HG03469 (cell line): ENCODE data around the gene REPIN1.

Experiments used
- ATAC-seq: cut with Tn5 transposase; IDR thresholded peaks from one replicate; pipeline ENCODE4 v1.9.1; 2021; ENCODE audit warnings: mild to moderate bottlenecking, moderate library complexity, moderate number of reproducible peaks; ENCODE audit not compliant: unreplicated experiment

REPIN1 gene

DNA sequence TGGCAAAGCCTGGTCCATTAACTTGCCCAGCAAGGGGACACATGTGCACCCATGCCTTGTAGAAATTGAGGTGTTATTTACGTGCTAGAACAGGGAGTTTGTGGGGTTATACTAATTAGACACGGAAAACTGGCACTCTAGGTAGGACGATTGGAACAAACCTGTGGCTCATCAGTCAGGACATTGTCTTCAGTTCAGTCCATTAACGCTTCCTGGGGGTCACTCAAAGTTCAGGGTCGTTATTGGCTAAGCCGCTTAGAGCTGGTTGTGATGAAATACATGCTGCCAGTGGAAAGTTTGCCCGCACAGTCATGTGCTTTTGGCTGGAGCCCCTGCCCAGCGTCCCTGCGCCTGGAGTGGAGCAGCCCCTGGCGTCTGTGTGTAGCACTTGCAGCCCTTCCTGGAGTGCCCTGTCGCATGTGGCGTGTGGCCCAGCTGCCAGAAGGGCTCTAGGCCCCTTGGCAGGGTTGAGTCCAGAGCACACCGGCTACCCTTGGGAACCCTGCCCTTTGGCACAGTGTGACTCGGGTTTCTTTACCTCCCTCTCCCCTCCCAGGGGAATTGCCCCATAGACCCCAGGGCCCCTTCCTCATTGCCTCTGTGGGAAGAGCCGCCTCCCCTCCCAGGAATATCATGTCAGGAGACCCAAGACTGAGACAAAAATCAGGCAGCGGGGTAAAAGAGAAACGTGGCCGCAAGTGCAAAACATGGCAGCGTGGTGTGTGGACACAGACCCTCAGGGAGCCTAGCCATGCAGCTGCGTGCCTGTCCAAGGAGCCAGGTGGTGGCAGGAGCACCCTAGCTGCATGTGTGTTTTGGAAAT lies 20.3 kb downstream of the REPIN1 start:
- ATAC-seq, result no peak

DNA sequence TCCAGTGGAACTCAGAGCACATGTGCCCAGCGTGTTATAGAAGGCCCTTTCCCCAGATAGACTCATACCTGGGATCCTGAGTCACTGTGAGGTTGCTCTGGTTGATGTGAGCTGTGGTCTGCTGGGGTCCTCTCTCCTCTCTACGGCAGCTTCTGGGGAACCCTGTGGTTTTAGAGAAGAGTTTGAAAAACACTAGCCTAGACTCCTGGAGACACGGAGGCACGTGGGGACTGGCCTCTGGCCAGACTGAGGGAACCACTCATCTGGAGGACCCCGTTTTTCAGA lies 20.9 kb downstream of the REPIN1 start:
- ATAC-seq, result no peak

DNA sequence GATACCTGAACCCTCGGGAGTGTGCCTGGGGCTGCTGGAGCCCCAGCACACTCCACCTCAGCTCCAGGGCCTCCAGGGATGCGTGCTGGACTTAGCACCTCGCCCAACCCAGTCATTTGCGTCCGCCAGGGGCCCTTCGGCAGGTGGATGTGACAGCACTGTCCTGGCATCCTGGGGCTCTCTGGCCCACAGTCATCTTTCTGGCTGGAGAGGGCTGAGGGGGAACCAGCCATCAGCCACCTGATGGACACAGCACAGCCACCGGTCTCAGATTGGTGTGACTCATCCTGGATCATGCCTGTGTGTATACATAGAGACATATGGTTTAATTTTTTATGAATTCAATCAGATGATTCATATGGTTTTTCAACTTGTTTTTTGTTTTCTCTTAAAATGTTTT lies 21.6 kb downstream of the REPIN1 start:
- no peak for ATAC-seq

DNA sequence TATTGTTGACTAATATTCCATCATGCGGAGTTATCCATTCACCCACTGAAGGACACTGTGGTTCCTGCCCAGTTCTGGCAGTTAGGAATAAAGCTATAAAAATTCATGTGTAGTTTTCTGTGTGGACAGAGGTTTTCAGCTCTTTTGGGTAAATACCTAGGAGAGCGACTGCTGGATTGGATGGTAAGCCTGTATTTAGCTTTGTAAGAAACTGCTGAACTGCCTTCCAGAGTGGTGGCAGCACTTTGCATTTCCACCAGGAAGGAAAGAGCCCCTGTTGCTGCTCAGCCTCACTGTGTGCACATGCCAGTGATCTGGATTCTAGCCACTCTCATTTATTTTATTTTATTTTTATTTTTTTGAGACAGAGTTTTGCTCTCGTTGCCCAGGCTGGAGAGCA lies 24.7 kb downstream of the REPIN1 start:
- no peak for ATAC-seq

DNA sequence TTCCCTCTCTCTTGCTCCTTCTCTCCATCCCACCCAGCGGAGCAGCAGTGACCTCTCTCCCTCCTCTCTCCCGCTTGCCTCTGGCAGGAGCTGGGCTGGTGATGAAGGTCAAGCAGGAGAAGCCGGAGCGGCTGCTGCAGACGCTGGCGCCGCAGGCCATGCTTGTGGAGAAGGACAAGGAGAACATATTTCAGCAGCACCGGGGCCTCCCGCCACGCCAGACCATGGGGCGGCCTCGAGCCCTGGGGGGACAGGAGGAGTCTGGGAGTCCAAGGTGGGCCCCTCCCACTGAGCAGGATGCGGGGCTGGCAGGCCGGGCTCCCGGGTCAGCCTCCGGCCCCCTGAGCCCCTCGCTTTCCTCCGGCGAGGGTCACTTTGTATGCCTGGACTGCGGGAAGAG lies 27.8 kb downstream of the REPIN1 start:
- no peak for ATAC-seq

DNA sequence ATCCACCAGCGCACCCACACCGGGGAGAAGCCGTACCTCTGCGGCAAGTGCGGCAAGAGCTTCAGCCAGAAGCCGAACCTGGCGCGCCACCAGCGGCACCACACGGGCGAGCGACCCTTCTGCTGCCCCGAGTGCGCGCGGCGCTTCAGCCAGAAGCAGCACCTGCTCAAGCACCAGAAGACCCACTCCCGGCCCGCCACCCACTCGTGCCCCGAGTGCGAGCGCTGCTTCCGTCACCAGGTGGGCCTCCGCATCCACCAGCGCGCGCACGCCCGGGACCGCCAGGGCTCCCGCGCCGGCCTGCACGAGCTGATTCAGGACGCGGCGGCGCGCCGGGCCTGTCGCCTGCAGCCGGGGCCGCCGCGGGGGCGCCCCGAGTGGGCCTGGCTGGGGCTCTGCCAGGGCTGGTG lies 28.2 kb downstream of the REPIN1 start:
- no peak for ATAC-seq

DNA sequence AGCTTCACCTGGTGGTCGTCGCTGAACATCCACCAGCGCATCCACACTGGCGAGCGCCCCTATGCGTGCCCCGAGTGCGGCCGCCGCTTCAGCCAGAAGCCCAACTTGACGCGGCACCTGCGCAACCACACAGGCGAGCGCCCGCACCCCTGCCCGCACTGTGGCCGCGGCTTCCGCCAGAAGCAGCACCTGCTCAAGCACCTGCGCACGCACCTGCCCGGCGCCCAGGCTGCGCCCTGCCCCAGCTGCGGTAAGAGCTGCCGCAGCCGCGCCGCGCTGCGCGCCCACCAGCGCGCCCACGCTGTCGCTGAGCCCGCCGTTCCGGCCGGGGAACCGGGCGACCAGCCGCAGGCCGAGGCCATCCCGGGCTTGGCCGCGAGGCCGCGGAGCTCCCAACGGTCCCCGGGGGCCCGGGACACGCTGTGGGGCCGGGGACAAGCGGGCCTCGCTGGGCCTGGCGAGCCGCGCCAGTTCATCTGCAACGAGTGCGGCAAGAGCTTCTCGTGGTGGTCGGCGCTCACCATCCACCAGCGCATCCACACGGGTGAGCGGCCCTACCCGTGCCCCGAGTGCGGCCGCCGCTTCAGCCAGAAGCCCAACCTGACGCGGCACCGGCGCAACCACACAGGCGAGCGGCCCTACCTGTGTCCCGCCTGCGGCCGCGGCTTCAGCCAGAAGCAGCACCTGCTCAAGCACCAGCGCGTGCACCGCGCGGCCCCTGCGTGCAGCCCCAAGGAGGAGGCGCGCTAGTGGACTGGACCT lies 28.9 kb downstream of the REPIN1 start:
- no peak for ATAC-seq

DNA sequence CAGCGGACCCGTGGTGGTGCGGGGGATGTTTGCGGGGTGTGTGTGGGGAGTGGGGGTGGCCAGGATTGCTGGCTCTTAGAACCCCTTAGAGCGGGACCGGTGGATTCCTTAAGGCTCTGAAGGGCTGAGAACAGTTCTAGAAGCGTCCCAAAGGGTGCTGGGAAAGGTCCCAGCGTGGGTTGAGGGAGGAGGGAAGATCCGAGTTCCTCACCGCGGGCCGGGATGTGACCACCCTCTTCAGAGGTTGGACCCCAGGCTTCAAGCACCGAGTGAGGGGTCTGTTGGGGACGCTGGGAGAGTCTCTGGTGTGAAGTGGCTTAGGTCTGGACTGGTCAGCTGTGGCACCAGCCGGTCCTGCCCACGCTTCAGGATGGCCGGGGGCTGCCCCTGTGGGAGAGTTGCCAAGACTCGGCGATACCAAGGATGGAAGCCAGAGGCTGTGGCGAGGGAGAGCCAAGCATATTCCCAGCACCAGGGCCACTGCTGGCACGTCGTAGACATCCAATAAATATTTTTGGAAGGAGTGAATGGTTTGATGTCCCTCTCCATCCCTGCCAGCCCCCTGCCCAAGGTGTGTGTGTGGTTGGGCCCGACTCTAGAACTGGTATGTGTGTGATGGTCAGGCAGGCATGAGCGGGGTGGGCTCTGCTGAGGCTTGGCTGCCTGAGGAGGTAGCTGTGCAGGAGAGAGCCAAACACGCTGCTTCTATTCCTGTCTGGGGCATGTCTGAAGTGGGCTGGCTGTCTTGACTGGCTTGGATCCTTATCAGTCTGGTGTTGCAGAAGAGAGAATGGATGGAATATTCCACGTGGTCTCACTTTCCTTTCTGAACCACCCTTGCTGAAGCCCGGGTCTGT lies 29.7 kb downstream of the REPIN1 start:
- ATAC-seq, result no peak

DNA sequence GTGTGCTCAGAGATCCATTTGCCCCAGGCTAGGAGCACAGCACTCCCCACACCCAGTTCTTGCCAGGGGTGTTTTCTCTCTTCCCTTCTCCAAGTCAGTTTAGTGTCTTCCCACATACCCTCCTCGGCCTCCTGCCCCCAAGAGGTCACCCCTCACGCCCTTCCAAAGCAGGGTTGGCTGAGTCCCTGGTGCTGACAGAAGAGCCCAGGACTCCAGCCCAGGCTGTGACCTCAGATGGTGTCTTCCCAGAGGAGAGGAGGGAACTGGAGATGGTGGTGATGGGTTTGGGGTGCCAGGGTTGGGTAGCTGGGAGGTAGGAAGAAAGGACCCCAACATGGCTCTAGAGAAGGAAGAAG lies 30.3 kb downstream of the REPIN1 start:
- ATAC-seq, result no peak

DNA sequence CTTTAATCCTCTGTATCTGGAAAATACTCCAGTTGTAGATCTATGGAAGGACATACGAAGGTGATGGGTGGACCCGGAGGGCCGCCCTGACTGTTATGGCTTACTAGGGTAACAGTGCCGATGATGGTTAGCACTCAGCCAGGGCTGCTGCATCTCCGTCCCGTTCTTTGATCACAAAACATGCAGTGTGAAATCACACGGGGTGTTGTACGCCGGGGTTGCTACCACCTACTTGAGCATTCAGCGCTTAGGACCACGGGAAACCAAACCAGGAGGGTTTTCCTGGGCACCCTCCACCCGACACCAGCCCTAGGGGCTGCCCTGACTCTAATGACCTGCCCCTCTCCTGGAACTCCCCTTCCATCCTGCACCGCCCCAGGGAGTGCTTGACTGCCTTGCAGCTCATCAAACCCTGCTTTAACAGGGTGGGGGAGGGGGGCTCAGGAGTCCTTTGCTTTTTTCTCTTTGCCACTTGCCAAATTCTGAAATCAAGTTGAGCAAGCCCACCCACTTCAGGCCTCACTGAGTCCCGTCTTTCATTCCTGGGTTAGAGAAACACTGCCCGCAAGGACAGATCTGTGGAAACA lies 30.9 kb downstream of the REPIN1 start:
- no peak for ATAC-seq

DNA sequence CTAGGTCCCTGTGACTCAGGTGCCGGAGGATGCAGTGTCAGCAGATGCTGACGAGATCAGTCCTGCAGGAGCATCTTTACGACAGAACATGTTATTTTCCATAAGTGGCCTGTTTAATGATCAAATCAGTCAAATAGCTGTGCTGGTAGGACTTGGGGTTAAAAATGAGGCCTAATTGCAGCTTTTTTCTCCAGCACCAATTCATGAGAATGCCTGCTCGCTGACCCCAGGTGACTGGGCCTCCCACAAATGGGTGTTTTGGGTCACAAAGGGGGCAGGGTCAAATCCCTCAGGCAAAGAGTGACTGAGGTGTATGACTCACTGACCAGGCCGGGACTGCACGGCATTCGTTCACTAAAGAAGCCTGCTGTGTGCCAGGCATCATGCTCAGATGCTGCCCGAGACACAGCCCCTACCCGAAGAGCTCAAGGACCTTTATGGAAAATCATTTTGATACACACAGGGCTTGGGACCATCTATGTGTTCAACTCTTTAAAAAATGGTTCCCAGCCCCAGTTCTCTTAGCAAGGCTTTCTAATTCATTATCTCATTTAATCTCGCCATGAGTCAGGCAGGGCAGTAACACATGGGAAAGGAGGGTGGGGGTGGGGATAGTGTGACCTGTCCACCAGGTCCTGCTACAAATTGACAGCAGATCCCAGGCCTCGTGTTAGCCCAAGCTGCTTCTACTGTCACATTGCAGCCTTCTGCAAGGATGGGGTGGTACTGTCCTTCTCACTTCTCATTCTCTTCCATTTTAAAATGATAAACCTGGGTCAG lies 31.6 kb downstream of the REPIN1 start:
- no peak for ATAC-seq

DNA sequence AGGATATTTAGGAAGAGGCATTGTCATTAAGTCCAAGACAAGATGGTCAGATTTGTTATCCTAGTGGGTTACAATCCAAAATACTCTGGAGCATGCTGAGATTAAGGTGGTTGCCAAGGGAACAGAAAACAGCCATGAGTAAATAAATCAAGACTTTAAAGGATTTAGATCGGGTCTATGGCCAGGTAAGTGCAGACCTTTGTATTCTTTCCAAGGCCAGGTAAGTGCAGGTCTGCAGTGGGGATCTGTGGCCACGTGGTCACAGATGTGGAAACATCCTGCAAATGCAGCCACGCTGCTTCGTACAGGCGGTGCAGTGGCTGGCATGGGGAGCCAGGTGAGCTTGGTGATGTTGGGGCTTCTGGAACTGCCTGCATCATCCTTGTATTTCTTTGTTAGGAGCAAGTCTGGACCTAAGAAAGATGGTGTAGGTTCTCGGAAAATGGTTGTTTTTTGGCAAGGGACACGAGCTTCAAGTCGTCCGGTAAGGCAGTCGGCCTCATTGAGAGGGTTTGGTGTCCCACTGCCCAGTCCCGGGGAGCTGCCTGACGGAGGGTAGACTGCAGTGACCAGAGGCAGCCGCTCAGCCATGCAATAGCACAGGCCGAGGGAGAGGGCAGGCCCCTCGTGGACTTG lies 32.3 kb downstream of the REPIN1 start:
- no peak for ATAC-seq

DNA sequence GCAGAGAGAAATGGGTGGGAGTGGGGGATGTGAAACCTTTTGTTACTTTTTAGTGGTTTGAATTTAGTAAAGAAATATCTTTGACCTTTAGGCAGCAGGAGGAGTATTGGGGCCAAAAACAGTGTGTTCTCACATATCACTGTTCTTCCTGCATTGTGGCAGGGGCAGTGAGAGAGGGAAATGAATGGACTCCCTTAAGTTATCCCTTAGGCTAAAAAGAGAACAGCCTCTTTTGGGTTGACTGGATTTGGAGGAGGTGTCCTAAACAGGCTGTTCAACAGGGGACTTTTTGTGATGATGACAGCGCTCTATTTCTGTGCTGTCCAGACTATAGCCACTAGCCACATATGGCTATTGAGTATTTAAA lies 32.8 kb downstream of the REPIN1 start:
- ATAC-seq, result no peak

DNA sequence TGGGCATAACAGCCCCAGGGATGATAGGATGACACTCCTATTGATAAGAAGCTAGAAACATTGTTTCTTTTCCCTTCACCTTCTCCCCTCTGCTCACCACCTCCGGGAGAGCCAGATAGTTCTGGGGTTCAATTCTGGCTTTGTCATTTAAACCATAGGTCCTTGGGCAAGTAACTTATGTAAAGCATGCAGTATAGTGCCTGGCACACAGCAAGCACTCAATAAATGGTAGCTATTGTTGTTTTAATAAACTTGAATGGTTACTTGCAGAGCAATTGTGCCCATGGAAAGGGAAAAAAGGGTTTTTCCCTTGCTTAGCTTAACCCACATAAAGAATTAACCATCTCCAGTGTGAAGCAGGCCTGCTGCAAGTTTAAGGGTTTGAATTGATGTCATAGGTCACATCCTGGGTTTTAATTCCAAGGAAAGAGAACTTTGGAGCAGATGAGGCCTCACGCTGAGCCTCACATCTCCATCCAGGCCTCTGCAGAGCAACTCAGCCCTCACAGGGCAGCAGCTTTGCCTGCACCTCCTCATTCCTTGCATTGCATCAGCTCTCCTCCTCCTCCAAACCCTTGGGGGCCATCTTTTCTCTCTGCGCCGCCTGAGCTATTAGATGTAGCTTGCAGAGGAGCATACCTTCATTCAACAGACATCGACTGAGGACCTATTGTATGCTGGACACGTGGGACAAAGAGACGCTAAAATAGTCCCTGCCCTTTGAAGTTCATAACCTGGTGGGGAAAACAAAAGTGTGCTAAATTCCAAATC lies 33.4 kb downstream of the REPIN1 start:
- ATAC-seq, result no peak

DNA sequence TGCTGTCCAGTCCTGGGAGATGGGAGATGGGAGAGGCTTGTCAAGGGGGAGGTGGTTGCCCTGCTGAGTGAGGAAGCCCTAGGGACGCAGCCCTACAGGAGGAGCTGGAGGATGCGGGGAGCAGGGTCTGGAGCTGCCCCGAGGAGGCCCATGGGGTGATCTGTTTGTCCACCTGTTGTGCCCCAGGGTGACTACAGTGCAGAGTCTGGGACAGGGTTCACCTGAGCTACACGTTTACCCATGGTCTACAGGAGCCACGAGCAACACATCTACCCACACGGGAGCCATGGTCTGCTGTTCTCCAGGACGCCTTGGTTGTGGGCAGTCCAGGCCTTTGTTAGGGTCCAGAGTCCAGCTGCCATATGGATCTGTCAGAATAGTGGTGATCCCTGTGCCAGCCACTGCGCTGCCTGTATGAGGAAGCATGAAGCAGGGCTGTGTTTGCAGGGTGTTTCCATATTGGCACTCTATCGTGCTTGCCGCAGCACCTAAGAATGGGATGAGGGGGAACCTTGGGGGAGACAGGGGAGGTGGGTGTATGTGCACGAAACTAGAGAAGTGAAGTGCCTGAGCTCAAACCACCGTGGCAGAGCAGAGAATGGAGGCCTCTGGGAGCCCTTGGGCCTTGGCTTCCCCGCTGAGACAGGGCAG lies 34.2 kb downstream of the REPIN1 start:
- ATAC-seq, result no peak

DNA sequence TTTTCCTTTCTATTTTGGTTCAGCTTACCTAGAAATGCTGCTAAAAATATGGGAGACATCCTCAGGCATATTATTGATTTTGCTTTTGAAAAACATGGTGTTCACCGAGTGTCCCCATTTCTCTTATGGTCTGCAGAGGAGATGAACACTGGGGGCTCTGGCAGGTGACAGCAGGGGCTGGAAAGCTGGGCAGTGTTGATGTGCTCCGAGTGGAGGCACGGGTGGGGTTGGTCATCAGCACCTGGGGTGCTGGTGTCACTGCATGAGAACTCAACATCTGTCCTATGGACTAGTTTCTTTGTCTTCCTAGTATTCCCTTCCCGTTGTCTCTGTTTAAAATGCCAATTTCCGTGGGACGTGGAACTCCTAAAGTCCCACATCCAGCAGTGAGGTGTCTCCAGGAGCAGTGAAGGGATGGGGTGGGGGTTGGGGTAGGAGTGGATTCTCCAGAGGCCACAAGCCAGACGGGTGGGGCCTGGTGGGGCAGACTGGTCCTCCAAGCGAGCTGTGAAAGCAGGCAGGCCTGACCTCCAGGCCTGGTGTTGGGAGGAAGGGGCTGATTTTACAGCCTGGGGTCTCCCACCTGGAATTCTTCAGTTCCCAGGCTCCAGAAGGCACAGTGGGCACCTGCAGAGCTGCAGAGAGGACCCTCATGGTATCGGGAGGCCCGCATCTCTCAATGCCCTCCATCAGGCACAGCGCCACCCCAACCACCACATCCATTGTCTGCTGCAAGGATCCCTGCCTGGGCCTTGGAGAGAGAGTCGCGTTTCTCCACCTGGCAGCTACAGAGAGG lies 35.0 kb downstream of the REPIN1 start:
- ATAC-seq, result no peak

DNA sequence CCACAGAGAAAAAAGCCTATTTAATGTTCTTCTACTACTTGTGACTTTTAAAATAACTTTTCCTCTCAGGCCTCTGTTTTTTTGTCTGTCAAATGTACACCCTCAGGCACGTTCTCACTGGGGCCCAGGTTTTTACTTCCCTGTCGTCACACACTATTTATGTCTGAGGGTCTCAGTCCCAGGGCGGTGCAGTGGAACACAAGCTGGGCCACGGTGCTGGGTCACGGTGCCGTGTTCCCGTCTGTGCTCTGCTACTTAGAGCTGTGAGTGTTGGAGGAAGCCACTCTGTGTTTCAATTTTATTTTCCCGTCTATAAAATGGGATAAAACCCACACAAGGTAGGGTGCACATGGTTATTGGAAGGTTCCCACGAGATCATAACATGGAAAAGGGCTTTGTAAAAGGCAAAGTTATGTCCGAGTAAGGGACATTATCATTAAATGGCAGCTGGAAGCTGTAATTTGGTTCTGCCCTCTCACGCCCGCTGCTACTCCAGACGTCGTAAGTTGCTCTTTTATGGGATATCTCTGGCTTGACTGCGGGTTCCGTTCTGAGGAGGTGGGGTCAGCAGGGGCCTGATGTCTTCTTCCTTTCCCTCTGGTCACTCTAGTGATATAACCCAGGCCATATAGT lies 35.7 kb downstream of the REPIN1 start:
- no peak for ATAC-seq
